SHP77 treated with DMSO at 0.1 percent for 48 hours (cell line): ENCODE measurements around the gene RNF224.
"Not testable (repeated sequence)": the region's sequence is repeated elsewhere in the genome, so short reads cannot be mapped to it uniquely, and the experiment has no call there.

Source experiments
- DNase-seq: peaks from one replicate; lab custom pipeline; 2025; lab: John Stamatoyannopoulos, UW

RNF224 gene

GRCh38 chr9:137254624-137255447, 27.5 kb downstream of the RNF224 start, which contains the start of gene NELFB:
Gene NELFB (plus strand): TSS chr9:137255327.
- peak; percentile 65 for DNase-seq

GRCh38 chr9:137255448-137256114, 28.3 kb downstream of the RNF224 start:
- DNase-seq = no peak

GRCh38 chr9:137256362-137256761, 29.1 kb downstream of the RNF224 start:
- DNase-seq = no peak

- DNase-seq = no peak
Measured at GRCh38 chr9:137256856-137257255, 29.6 kb downstream of the RNF224 start.

- DNase-seq = not testable (repeated sequence)
Measured at GRCh38 chr9:137262173-137262908, 35.0 kb downstream of the RNF224 start.

GRCh38 chr9:137262909-137263285, 35.6 kb downstream of the RNF224 start:
- DNase-seq = no peak

GRCh38 chr9:137263506-137263905, 36.2 kb downstream of the RNF224 start:
- DNase-seq = no peak

GRCh38 chr9:137264067-137264466, 36.8 kb downstream of the RNF224 start:
- no peak for DNase-seq

- no peak for DNase-seq
Measured at GRCh38 chr9:137265496-137266161, 38.3 kb downstream of the RNF224 start.

- no peak for DNase-seq
Measured at GRCh38 chr9:137266162-137266527, 38.8 kb downstream of the RNF224 start.

- DNase-seq = no peak
Measured at GRCh38 chr9:137266585-137267453, 39.5 kb downstream of the RNF224 start.

GRCh38 chr9:137267933-137268355, 40.6 kb downstream of the RNF224 start:
- no peak for DNase-seq

GRCh38 chr9:137268538-137269201, 41.4 kb downstream of the RNF224 start:
- DNase-seq = no peak

GRCh38 chr9:137269231-137269772, 42.0 kb downstream of the RNF224 start:
- peak; percentile 45 for DNase-seq

GRCh38 chr9:137270929-137271695, 43.8 kb downstream of the RNF224 start:
- DNase-seq = no peak

- no peak for DNase-seq
Measured at GRCh38 chr9:137271696-137272076, 44.4 kb downstream of the RNF224 start.

- no peak for DNase-seq
Measured at GRCh38 chr9:137272241-137273094, 45.2 kb downstream of the RNF224 start.

GRCh38 chr9:137273095-137273490, 45.8 kb downstream of the RNF224 start:
- DNase-seq = no peak
